Endothelial cell of umbilical vein (primary cell): ENCODE measurements around the gene DPF3.

Experiments
- MYC ChIP-seq: IDR thresholded peaks from one replicate; pipeline ENCODE4 v1.6.1; 2011; ENCODE audit warnings: mild to moderate bottlenecking, low read depth, low read length
- POLR2A ChIP-seq: IDR thresholded peaks from 2 replicates; pipeline ENCODE4 v1.6.1; 2012; ENCODE audit warnings: low read depth, mild to moderate bottlenecking, control low read depth, low read length
- TF ChIP-seq, protein P1 (sequence below): IDR thresholded peaks from 2 replicates; pipeline ENCODE4 v1.6.1; 2011; ENCODE audit not compliant: insufficient read depth, insufficient read length
- TF ChIP-seq, protein P2 (sequence below), 2 donors: IDR thresholded peaks; 1 replicate in 1 of 2; 2 replicates in 1 of 2; pipeline ENCODE4 v1.5.1; 2011; ENCODE audit warnings: low read length in 2 of 2, mild to moderate bottlenecking in 2 of 2, moderate library complexity in 2 of 2, control low read depth in 1 of 2, inconsistent platforms in 1 of 2, low read depth in 1 of 2; ENCODE audit not compliant: insufficient read depth in 1 of 2; ENCODE audit errors: extremely low read depth in 1 of 2

DNA sequence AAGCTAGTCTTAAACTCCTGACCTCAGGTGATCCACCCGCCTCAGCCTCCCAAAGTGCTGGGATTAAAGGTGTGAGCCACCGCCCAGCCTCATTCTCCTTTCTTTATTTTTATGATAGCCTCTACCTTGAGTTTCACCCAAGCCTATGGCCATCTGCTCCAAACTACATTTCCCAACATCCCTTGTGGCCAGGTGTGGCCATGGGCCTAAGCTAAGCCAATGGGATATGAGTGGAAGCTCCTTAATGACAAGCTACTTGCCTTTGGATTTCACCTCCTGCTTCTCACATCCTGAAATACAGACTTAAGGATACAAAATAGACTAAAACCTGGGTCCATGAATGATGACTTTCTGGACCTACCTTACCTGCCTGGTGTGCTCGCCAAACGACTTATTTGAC is 46.2 kb downstream of the DPF3 start:
- TF ChIP-seq, protein P1, sequence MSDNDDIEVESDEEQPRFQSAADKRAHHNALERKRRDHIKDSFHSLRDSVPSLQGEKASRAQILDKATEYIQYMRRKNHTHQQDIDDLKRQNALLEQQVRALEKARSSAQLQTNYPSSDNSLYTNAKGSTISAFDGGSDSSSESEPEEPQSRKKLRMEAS = no peak
- TF ChIP-seq, protein P2, sequence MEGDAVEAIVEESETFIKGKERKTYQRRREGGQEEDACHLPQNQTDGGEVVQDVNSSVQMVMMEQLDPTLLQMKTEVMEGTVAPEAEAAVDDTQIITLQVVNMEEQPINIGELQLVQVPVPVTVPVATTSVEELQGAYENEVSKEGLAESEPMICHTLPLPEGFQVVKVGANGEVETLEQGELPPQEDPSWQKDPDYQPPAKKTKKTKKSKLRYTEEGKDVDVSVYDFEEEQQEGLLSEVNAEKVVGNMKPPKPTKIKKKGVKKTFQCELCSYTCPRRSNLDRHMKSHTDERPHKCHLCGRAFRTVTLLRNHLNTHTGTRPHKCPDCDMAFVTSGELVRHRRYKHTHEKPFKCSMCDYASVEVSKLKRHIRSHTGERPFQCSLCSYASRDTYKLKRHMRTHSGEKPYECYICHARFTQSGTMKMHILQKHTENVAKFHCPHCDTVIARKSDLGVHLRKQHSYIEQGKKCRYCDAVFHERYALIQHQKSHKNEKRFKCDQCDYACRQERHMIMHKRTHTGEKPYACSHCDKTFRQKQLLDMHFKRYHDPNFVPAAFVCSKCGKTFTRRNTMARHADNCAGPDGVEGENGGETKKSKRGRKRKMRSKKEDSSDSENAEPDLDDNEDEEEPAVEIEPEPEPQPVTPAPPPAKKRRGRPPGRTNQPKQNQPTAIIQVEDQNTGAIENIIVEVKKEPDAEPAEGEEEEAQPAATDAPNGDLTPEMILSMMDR (IDR thresholded peaks at IDR 0.05; ENCODE audit: extremely low read depth in 1 of 2, insufficient read depth in 1 of 2, low read depth in 1 of 2, low read length in 2 of 2) = no peak
- TF ChIP-seq MYC = no peak
- no peak for TF ChIP-seq POLR2A
